H1 (cell line): Measurements from ENCODE around the gene SH3GL1. TPM values are rescaled to one million over a fixed set of nuclear protein-coding genes. Genes with fewer than 3 reads are reported as not detected.

Experiments
- CTCF ChIA-PET: fragments of 300-600 bp; sonication (Branson Sonifier 250); formaldehyde crosslinking; loops from one replicate; lab custom pipeline; 2021; ENCODE audit not compliant: partially characterized antibody; lab: Charles Lee
- POLR2A ChIA-PET: fragments of 300-600 bp; sonication (Branson Sonifier 250); formaldehyde crosslinking; loops from one replicate; lab custom pipeline; 2021; ENCODE audit warnings: inconsistent platforms; ENCODE audit not compliant: partially characterized antibody; lab: Charles Lee
- DNase-seq, 2 experiments: peaks; one replicate each; pipeline versions ENCODE4 v3.0.0 to v3.0.0-alpha.2; 2010 to 2022; ENCODE audit warnings: low spot score in 2 of 2, low read depth in 1 of 2, mixed read lengths in 1 of 2
- FAIRE-seq: peaks from 2 replicates; lab custom pipeline; 2011; peaks lifted over from hg19 to GRCh38; lab: Jason Lieb, UNC
- H2AFZ ChIP-seq: 2 replicates; pipeline ENCODE4 v1.8.1; 2012; ENCODE audit warnings: low read length, inconsistent platforms
- H2AK5ac ChIP-seq: 2 replicates; pipeline ENCODE4 v1.6.1; 2013; ENCODE audit warnings: low read depth, low read length
- H2BK120ac ChIP-seq: replicated peaks from 2 replicates; pipeline ENCODE3; 2013; ENCODE audit warnings: low read depth, low read length, inconsistent platforms
- H2BK12ac ChIP-seq: 2 replicates; pipeline ENCODE4 v1.6.1; 2013; ENCODE audit warnings: low read depth, low read length
- H2BK15ac ChIP-seq: 2 replicates; pipeline ENCODE4 v1.6.1; 2013; ENCODE audit warnings: low read length
- H2BK20ac ChIP-seq: 2 replicates; pipeline ENCODE4 v1.6.1; 2013; ENCODE audit warnings: low read length
- H2BK5ac ChIP-seq: 2 replicates; pipeline ENCODE4 v1.6.1; 2013; ENCODE audit warnings: low read depth, low read length
- H3K14ac ChIP-seq: 2 replicates; pipeline ENCODE4 v1.6.1; 2013; ENCODE audit warnings: inconsistent platforms; ENCODE audit not compliant: insufficient read length
- H3K18ac ChIP-seq: 2 replicates; pipeline ENCODE4 v1.6.1; 2013; ENCODE audit warnings: low read length; ENCODE audit errors: extremely low read depth
- H3K23ac ChIP-seq: 2 replicates; pipeline ENCODE4 v1.6.1; 2013; ENCODE audit warnings: inconsistent platforms; ENCODE audit not compliant: insufficient read length
- H3K23me2 ChIP-seq: 2 replicates; pipeline ENCODE4 v1.6.1; 2013; ENCODE audit warnings: low read depth, low read length
- H3K27ac ChIP-seq: 2 replicates; pipeline ENCODE4 v1.6.1; 2011; ENCODE audit warnings: low read depth, low read length, inconsistent platforms
- H3K27me3 ChIP-seq, 4 experiments: replicated peaks in 1 of 4; 1 replicate in 1 of 4; 2 replicates in 3 of 4; pipeline versions ENCODE4 v1.6.1 to v1.8.1; 2011 to 2013; ENCODE audit warnings: low read length in 3 of 4, mild to moderate bottlenecking in 3 of 4, inconsistent platforms in 2 of 4, mixed read lengths in 2 of 4, moderate library complexity in 1 of 4; ENCODE audit not compliant: control insufficient read depth in 3 of 4, insufficient read depth in 3 of 4; ENCODE audit errors: extremely low read depth in 1 of 4
- H3K36me3 ChIP-seq, 4 experiments: 2 replicates each; pipeline versions ENCODE4 v1.6.1 to v1.8.1; 2011 to 2013; ENCODE audit warnings: mild to moderate bottlenecking in 4 of 4, low read length in 3 of 4, moderate library complexity in 2 of 4, control low read depth in 1 of 4, inconsistent platforms in 1 of 4; ENCODE audit not compliant: insufficient read depth in 4 of 4, control insufficient read depth in 2 of 4
- H3K4ac ChIP-seq: replicated peaks from 2 replicates; pipeline ENCODE3; 2013; ENCODE audit warnings: low read length, low read depth, mixed read lengths, inconsistent platforms; ENCODE audit not compliant: insufficient read length
- H3K4me1 ChIP-seq, 4 experiments: replicated peaks in 1 of 4; 1 replicate in 1 of 4; 2 replicates in 3 of 4; pipeline versions ENCODE4 v1.6.1 to v1.8.1; 2011 to 2013; ENCODE audit warnings: low read length in 3 of 4, inconsistent platforms in 2 of 4, mixed read lengths in 1 of 4; ENCODE audit not compliant: insufficient read depth in 4 of 4, control insufficient read depth in 3 of 4
- H3K4me2 ChIP-seq, 2 experiments: 2 replicates each; pipeline versions ENCODE4 v1.6.1 to v1.8.1; 2011 to 2013; ENCODE audit warnings: low read depth in 2 of 2, low read length in 2 of 2, control low read depth in 1 of 2, inconsistent platforms in 1 of 2, mild to moderate bottlenecking in 1 of 2; ENCODE audit not compliant: insufficient read depth in 1 of 2
- H3K4me3 ChIP-seq, 4 experiments: fragments of 200-600, 300-600 bp in 1 of 4; sonication (generic), shearing (Covaris generic), sonication (Bioruptor Twin) in 1 of 4; 2 replicates each; pipeline versions ENCODE4 v1.5.1 to v1.8.1; 2011 to 2016; ENCODE audit warnings: low read length in 4 of 4, low read depth in 3 of 4, control low read depth in 2 of 4, inconsistent platforms in 2 of 4, mild to moderate bottlenecking in 2 of 4, mixed read lengths in 1 of 4, moderate library complexity in 1 of 4; ENCODE audit not compliant: insufficient read depth in 2 of 4; ENCODE audit errors: extremely low read depth in 1 of 4
- H3K56ac ChIP-seq: replicated peaks from 2 replicates; pipeline ENCODE3; 2013; ENCODE audit warnings: low read depth, mild to moderate bottlenecking, mixed read lengths, low read length, inconsistent platforms; ENCODE audit not compliant: insufficient read length
- H3K79me1 ChIP-seq: 2 replicates; pipeline ENCODE4 v1.6.1; 2013; ENCODE audit warnings: low read depth, low read length, control low read depth
- H3K79me2 ChIP-seq, 2 experiments: 2 replicates each; pipeline versions ENCODE4 v1.6.1 to v1.8.1; 2012 to 2013; ENCODE audit warnings: low read length in 2 of 2, mild to moderate bottlenecking in 2 of 2, inconsistent platforms in 1 of 2; ENCODE audit not compliant: insufficient read depth in 2 of 2, control insufficient read depth in 1 of 2
- H3K9ac ChIP-seq, 4 experiments: replicated peaks in 1 of 4; 1 replicate in 1 of 4; 2 replicates in 3 of 4; pipeline versions ENCODE4 v1.6.1 to v1.8.1; 2011 to 2013; ENCODE audit warnings: low read depth in 3 of 4, low read length in 3 of 4, control low read depth in 2 of 4, mild to moderate bottlenecking in 2 of 4, moderate library complexity in 2 of 4, inconsistent platforms in 1 of 4; ENCODE audit errors: extremely low read depth in 1 of 4
- H3K9me3 ChIP-seq, 2 experiments: 2 replicates each; pipeline versions ENCODE4 v1.6.1 to v1.8.1; 2012 to 2013; ENCODE audit warnings: mild to moderate bottlenecking in 2 of 2, moderate library complexity in 2 of 2, control low read depth in 1 of 2, inconsistent platforms in 1 of 2, low read depth in 1 of 2, low read length in 1 of 2, mixed read lengths in 1 of 2; ENCODE audit not compliant: insufficient read depth in 2 of 2
- H4K20me1 ChIP-seq, 2 experiments: replicated peaks in 1 of 2; 2 replicates each; pipeline versions ENCODE3 to v1.8.1; 2011 to 2013; ENCODE audit warnings: inconsistent platforms in 2 of 2, low read length in 2 of 2, mild to moderate bottlenecking in 1 of 2; ENCODE audit not compliant: insufficient read depth in 2 of 2, control insufficient read depth in 1 of 2
- H4K5ac ChIP-seq: 2 replicates; pipeline ENCODE4 v1.6.1; 2013; ENCODE audit warnings: low read length, low read depth, mixed read lengths, inconsistent platforms; ENCODE audit not compliant: insufficient read length
- H4K8ac ChIP-seq: 2 replicates; pipeline ENCODE4 v1.8.0; 2013; ENCODE audit warnings: mild to moderate bottlenecking, moderate library complexity, low read length, inconsistent platforms; ENCODE audit not compliant: insufficient read depth; ENCODE audit errors: extremely low read depth
- H4K91ac ChIP-seq: replicated peaks from 2 replicates; pipeline ENCODE3; 2013; ENCODE audit warnings: low read length, mixed read lengths, inconsistent platforms; ENCODE audit not compliant: insufficient read length
- CBX5 ChIP-seq: fragments of 300-800, 300-1000 bp; sonication (generic); IDR thresholded peaks from 2 replicates; pipeline ENCODE4 v1.7.1; 2016; ENCODE audit warnings: antibody characterized with exemption, low read length, low read depth
- CBX8 ChIP-seq: fragments of 300-800, 300-1000 bp; sonication (generic); IDR thresholded peaks from 2 replicates; pipeline ENCODE4 v1.7.1; 2016; ENCODE audit warnings: low read depth, low read length, borderline replicate concordance
- CHD1 ChIP-seq: IDR thresholded peaks from 2 replicates; pipeline ENCODE4 v1.6.1; 2012; ENCODE audit warnings: low read depth, low read length, improper control_type of control experiment
- CREB1 ChIP-seq: IDR thresholded peaks from 2 replicates; pipeline ENCODE4 v1.6.1; 2012; ENCODE audit warnings: inconsistent platforms
- CTBP2 ChIP-seq: IDR thresholded peaks from 2 replicates; pipeline ENCODE4 v1.7.0; 2011; ENCODE audit warnings: borderline replicate concordance, mild to moderate bottlenecking, moderate library complexity, mixed read lengths, low read length; ENCODE audit not compliant: insufficient read depth, insufficient read length
- HDAC2 ChIP-seq, 2 experiments: fragments of 300-600 bp in 1 of 2; sonication (generic) in 1 of 2; IDR thresholded peaks; 2 replicates each; pipeline ENCODE4 v1.6.1; 2011 to 2012; ENCODE audit warnings: low read depth in 2 of 2, low read length in 2 of 2, mild to moderate bottlenecking in 2 of 2, moderate library complexity in 2 of 2, borderline replicate concordance in 1 of 2, inconsistent platforms in 1 of 2
- KDM4A ChIP-seq: IDR thresholded peaks from one replicate; pipeline ENCODE4 v1.7.1; 2012; ENCODE audit warnings: low read depth, mild to moderate bottlenecking, moderate library complexity, low read length, inconsistent platforms; ENCODE audit not compliant: severe bottlenecking
- NANOG ChIP-seq: IDR thresholded peaks from 2 replicates; pipeline ENCODE4 v1.6.1; 2011; ENCODE audit warnings: low read length, low read depth, mild to moderate bottlenecking, inconsistent platforms; ENCODE audit not compliant: insufficient read depth, poor library complexity, severe bottlenecking
- SP4 ChIP-seq: IDR thresholded peaks from 2 replicates; pipeline ENCODE4 v1.6.1; 2012; ENCODE audit warnings: low read length, inconsistent platforms
- SUZ12 ChIP-seq: fragments of 200-600 bp; sonication (generic); IDR thresholded peaks from 2 replicates; pipeline ENCODE4 v1.6.1; 2012; ENCODE audit warnings: mild to moderate bottlenecking, inconsistent platforms, low read length, moderate library complexity, mixed read lengths
- WGBS, 2 experiments: shearing (Covaris generic) in 1 of 2; methylation state at CpG; one replicate each; pipeline versions ENCODE4 v1.1.6 to v1.1.7; 2013 to 2015; ENCODE audit warnings: low lambda C conversion rate in 2 of 2, mixed read lengths in 2 of 2, inconsistent platforms in 1 of 2, low coverage in 1 of 2, missing lambda C conversion rate in 1 of 2; ENCODE audit not compliant: insufficient replicate concordance in 2 of 2, insufficient coverage in 1 of 2, insufficient read length in 1 of 2; ENCODE audit errors: extremely low coverage in 1 of 2, missing lambda C conversion rate in 1 of 2; 5-methylcytosine and 5-hydroxymethylcytosine counted together
- polyA plus RNA-seq, 7 experiments: library from polyadenylated mRNA; depleted of rRNA in 3 of 7; stranded (reverse) in 5 of 7; unstranded in 2 of 7; fragments of >200 nt in 5 of 7; fragments of 200-250 nt in 2 of 7; gene quantifications; 1 replicate in 5 of 7; 2 replicates in 1 of 7; 4 replicates in 1 of 7; pipeline versions ENCODE4 v1.2.1 to v1.2.3, GENCODE V29; 2011 to 2013; ENCODE audit warnings: missing spikeins in 2 of 7, mixed read lengths in 2 of 7
- total RNA-seq: library from RNA; stranded (reverse); fragmentation: NEBNext Ultra II Directional; extraction: Animal tissue kit (Norgen Biotek cat#: 25700); gene quantifications from 2 replicates; pipeline ENCODE4 v1.2.1, GENCODE V29; 2021
- TF ChIP-seq, protein P1 (sequence below): IDR thresholded peaks from 2 replicates; pipeline ENCODE4 v1.6.1; 2012; ENCODE audit warnings: inconsistent platforms
- TF ChIP-seq, protein P2 (sequence below): IDR thresholded peaks from 2 replicates; pipeline ENCODE4 v1.6.1; 2012; ENCODE audit warnings: inconsistent platforms

Gene SH3GL1
- total and polyA plus RNA-seq, 2 of the 8 experiments (the other 6 are each of a cell fraction or from before 2014, with no cell fraction given), result 81.5 to 102 TPM

DNA sequence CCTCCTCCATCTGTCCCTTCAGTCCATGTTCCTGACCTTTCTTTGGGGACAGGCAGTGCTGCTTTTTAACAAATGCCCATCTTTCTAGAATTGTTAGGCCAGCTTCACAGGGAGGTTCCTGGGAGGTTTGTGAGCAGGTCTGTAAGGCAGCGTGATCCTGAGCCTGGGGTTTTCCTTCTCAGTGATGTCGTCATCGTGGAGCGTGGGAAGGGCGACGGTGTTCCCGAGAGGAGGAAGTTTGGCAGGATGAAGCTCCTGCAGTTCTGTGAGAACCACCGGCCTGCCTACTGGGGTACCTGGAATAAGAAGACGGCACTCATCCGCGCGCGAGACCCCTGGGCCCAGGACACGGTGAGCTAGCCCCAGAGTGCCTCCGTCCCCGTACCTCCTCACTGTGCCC, 28.9 kb upstream of the SH3GL1 start:
- Histone ChIP-seq H3K27me3 (no peaks in the 10 kb centered on the region), H3K9ac (no peak overlapping the region), H3K27ac (no peak overlapping the region), H2BK120ac (no peak overlapping the region), H3K4ac (no peak overlapping the region), H3K4me1 (no peaks in the 10 kb centered on the region), H2BK15ac (no peak overlapping the region), H2AFZ (no peak overlapping the region), H3K23me2 (no peaks in the 10 kb centered on the region), H2BK12ac (no peak overlapping the region), H4K8ac (no peak overlapping the region), H2BK5ac (no peak overlapping the region), H3K18ac (no peak overlapping the region), H4K5ac (no peak overlapping the region), H3K56ac (no peak overlapping the region), H2AK5ac (no peak overlapping the region), H3K23ac (no peak overlapping the region), H3K9me3 (no peaks in the 10 kb centered on the region), H3K4me3 (no peak overlapping the region), H3K14ac (no peak overlapping the region), H4K91ac (no peak overlapping the region), H2BK20ac (no peak overlapping the region), H3K79me2 (0 out of 4 replicates have a peak, but pooled peaks cover 0 to 4% of the 10 kb centered on the region in 2 experiments), H4K20me1 (peaks cover 2 to 21% of the 10 kb centered on the region in 2 experiments), H3K79me1 (no peaks in the 10 kb centered on the region; the same call in none of the 2 replicates), H3K4me2 (no peak overlapping the region), H3K36me3 (peaks cover 54 to 85% (median 71%) of the 10 kb centered on the region in 4 experiments)
- ChIA-PET CTCF (interaction anchor here (0.5 to 1.8 kb wide), 6 partner anchors 18 to 602 kb away, joined by 3 to 6 read pairs (median 3); partner anchors contain the start of gene SH3GL1), POLR2A (interaction anchor here (0.6 to 58.1 kb wide), 4 partner anchors 5 to 336 kb away, joined by 3 to 1590 read pairs (median 796); partner anchors contain the start of genes CHAF1A, SH3GL1 and UBXN6)
- WGBS, 2 experiments, result 91% methylated on average over 16 of the region's 16 CpGs; no CpG with 5 or more reads in 1 of the 2 experiments
- FAIRE-seq (no peak), DNase-seq (no peak)
- TF ChIP-seq CHD1 (no peak), CREB1 (no peak), CBX8 (no peak), CBX5 (no peak), SP4 (no peak), KDM4A (no peak), NANOG (no peak), SUZ12 (no peak), CTBP2 (no peak), HDAC2 (IDR thresholded peaks at IDR 0.05; ENCODE audit: borderline replicate concordance in 1 of 2, low read depth in 2 of 2, low read length in 2 of 2) (no peak)
- TF ChIP-seq, protein P1, sequence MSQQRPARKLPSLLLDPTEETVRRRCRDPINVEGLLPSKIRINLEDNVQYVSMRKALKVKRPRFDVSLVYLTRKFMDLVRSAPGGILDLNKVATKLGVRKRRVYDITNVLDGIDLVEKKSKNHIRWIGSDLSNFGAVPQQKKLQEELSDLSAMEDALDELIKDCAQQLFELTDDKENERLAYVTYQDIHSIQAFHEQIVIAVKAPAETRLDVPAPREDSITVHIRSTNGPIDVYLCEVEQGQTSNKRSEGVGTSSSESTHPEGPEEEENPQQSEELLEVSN, result no peak
- TF ChIP-seq, protein P2, sequence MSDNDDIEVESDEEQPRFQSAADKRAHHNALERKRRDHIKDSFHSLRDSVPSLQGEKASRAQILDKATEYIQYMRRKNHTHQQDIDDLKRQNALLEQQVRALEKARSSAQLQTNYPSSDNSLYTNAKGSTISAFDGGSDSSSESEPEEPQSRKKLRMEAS, result no peak
